ENCODE data around the gene PARD6G. TPM values are rescaled to one million over a fixed set of nuclear protein-coding genes. Genes with fewer than 3 reads are reported as not detected.

Gene PARD6G
- total and polyA plus RNA-seq, 2 of the 8 experiments (the other 6 are each of a cell fraction or from before 2014, with no cell fraction given): 11.3 to 17.9 TPM

DNA sequence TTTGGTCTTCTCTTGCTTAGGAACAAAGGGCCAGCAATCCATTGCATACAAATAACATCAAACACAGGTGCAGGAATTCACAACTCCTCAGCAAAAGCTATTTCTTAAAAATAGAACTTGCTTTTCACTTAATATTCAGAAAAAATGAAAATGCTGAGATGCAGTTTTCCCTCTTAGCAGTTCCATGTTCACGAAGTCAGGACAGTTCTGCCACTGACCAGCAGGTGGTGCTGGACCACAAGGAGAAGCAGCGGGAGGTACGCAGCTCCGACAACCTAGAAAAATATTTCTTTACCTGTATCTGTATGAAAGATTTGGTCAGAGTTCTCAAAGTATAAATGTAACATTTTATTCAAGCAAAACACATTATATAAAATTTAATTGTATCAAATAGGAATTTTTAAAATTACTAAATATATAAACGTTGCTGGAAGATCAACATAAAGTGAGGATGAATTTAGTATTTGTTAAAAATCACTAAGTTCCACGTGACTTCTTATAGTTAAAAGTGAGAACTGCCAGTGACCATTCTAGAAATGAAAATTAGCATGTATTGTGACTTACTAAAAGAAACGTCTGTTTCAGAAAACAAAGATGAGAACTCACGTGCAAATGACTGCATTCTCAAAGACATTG lies 89.5 kb downstream of the PARD6G start (continued):
- no peak for TF ChIP-seq CBX8 (IDR thresholded peaks at IDR 0.05; ENCODE audit: borderline replicate concordance, low read depth, low read length)
- TF ChIP-seq TAF1 (IDR thresholded peaks at IDR 0.05; ENCODE audit: low read depth, low read length): no peak
- no peak for TF ChIP-seq POU5F1 (IDR thresholded peaks at IDR 0.05; ENCODE audit: low read depth, low read length)
- TF ChIP-seq EZH2 (IDR thresholded peaks at IDR 0.05; ENCODE audit: low read depth, low read length, severe bottlenecking): no peak

Measured in H1 (cell line).